ENCODE measurements around the gene SEL1L. TPM values are rescaled to one million over a fixed set of nuclear protein-coding genes. Genes with fewer than 3 reads are reported as not detected.

SEL1L gene
- polyA plus RNA-seq, 3 donors: 14.4 to 48.4 (median 42.5) TPM

DNA sequence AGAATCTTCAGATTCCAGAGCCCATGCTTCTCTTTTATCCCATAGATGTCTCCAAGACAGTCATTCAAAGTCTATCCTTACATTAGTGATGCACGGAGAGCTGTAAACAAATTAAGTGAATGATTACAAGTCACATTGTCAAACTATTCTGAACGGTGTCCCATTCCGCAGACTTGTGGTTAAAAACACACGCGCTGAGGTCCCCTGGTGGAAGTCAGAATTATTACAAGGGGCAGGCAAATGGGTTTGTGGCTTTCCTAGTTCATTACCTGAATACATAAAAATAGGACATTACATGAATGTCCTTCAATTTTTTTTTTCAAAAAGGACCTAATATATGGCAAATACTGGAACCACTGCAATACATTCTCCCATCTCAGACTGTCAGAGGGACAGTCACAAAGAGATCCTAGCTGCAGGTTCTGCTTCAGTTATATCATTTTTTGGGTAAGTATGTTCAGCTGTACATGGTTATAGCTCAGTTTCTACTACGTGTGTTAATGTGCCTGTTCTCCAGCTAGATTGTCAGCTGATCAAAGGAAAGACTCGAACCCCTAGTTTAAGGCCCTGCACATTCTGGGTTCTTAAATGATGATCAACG is 80.4 kb downstream of the SEL1L start:
- H3K4me3 Mint-ChIP-seq: peak overlapping the region in 1 of 2 donors; percentile 59
- Histone ChIP-seq H3K9ac (ENCODE audit: insufficient read depth, low read length, poor library complexity, severe bottlenecking) (no peak overlapping the region), H4K20me1 (ENCODE audit: insufficient read depth, low read length) (no peaks in the 10 kb centered on the region), H3K4me3 (replicated peaks in 1 of 3; ENCODE audit: low read depth in 2 of 3, low read length in 3 of 3) (no peak overlapping the region), H3K27ac (ENCODE audit: low read depth in 1 of 2, low read length in 2 of 2) (no peak overlapping the region), H3K9me3 (replicated peaks in 1 of 2; ENCODE audit: control insufficient read depth in 1 of 2, insufficient read depth in 1 of 2, low read length in 2 of 2) (no peaks in the 10 kb centered on the region), H3K79me2 (ENCODE audit: insufficient read depth, low read length) (no peaks in the 10 kb centered on the region), H3K27me3 (ENCODE audit: control insufficient read depth in 2 of 2, insufficient read depth in 2 of 2, low read length in 2 of 2) (peaks cover 8 to 12% of the 10 kb centered on the region in 2 donors), H3K4me1 (ENCODE audit: control insufficient read depth in 1 of 2, insufficient read depth in 2 of 2, low read length in 2 of 2) (no peaks in the 10 kb centered on the region), H3K36me3 (replicated peaks in 1 of 2; ENCODE audit: control insufficient read depth in 1 of 2, insufficient read depth in 2 of 2, low read length in 2 of 2) (no peaks in the 10 kb centered on the region), H2AFZ (ENCODE audit: insufficient read depth, low read depth, low read length, poor library complexity, severe bottlenecking) (no peak overlapping the region), H3K4me2 (replicated peaks; ENCODE audit: extremely low read depth, low read length, poor library complexity, severe bottlenecking) (peak overlapping the region; percentile 18)
- intact Hi-C loops (cut with micrococcal nuclease): loop anchor here in 1 of 2 donors (2.0 kb wide), 1 partner anchor 182 kb away; no protein-coding TSS in a partner anchor
- TF ChIP-seq, protein P1, sequence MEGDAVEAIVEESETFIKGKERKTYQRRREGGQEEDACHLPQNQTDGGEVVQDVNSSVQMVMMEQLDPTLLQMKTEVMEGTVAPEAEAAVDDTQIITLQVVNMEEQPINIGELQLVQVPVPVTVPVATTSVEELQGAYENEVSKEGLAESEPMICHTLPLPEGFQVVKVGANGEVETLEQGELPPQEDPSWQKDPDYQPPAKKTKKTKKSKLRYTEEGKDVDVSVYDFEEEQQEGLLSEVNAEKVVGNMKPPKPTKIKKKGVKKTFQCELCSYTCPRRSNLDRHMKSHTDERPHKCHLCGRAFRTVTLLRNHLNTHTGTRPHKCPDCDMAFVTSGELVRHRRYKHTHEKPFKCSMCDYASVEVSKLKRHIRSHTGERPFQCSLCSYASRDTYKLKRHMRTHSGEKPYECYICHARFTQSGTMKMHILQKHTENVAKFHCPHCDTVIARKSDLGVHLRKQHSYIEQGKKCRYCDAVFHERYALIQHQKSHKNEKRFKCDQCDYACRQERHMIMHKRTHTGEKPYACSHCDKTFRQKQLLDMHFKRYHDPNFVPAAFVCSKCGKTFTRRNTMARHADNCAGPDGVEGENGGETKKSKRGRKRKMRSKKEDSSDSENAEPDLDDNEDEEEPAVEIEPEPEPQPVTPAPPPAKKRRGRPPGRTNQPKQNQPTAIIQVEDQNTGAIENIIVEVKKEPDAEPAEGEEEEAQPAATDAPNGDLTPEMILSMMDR (IDR thresholded peaks at IDR 0.05): peak; percentile 91
- H3K4me1 Mint-ChIP-seq: no peaks in the 10 kb centered on the region
- WGBS (ENCODE audit: insufficient coverage): 77% methylated on average over 3 of the region's 8 CpGs
- peaks cover 18 to 27% (median 22%) of the 10 kb centered on the region in 3 donors for H3K27me3 Mint-ChIP-seq (ENCODE audit: low read depth in 3 of 3)
- H3K27ac Mint-ChIP-seq: no peak overlapping the region
- no peaks in the 10 kb centered on the region for H3K36me3 Mint-ChIP-seq
- DNase-seq: peak; percentile 38 to 62 (median 51)
- peaks cover 0 to 3% (median 0%) of the 10 kb centered on the region in 7 donors for H3K9me3 Mint-ChIP-seq

DNA sequence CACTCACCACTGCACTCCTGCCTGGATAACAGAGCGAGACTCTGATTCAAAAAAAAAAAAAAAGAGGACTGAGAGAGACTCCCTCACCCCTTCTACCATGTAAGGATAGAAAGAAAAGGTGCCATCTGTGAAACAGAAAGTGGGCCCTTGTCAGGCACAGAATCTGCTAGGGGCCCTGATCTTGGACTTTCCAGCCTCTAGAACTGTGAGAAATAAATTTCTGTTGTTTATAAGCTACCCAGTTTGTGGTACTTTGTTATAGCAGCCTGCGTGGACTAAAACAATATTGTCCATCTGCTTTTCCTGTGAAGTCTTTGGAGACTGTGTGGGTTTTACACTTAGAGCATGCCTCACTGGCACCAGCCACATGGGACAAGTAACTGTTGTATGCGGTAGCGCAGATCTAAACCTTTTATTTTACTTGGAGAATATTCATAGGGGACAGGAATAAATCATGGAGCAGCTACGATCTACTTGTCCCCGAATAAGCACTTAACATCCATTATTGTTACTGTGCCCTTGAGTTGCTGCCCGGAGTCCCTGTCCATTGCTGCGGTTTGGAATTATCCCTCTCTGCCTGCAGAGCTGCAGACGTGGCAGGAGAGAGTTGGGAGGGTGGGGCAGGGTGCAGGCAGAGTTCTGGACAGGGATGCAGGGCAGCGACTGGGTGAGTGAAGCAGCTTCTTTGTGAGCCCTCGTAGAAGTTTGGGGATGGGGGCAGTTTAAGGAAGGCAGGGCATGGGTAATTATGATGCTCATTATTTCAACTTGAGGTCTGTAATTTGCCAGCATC is 81.1 kb downstream of the SEL1L start:
- Mint-ChIP-seq H3K4me3 (peak overlapping the region in 1 of 2 donors; percentile 59), H3K36me3 (no peaks in the 10 kb centered on the region), H3K27me3 (ENCODE audit: low read depth in 3 of 3) (peaks cover 18 to 29% (median 23%) of the 10 kb centered on the region in 3 donors), H3K9me3 (peaks cover 0 to 3% (median 0%) of the 10 kb centered on the region in 7 donors), H3K27ac (no peak overlapping the region), H3K4me1 (no peaks in the 10 kb centered on the region)
- TF ChIP-seq, protein P1 (IDR thresholded peaks at IDR 0.05): no peak
- no peaks in the 10 kb centered on the region for H3K36me3 ChIP-seq (replicated peaks in 1 of 2; ENCODE audit: control insufficient read depth in 1 of 2, insufficient read depth in 2 of 2, low read length in 2 of 2)
- peaks cover 8 to 12% of the 10 kb centered on the region in 2 donors for H3K27me3 ChIP-seq (ENCODE audit: control insufficient read depth in 2 of 2, insufficient read depth in 2 of 2, low read length in 2 of 2)
- H3K9me3 ChIP-seq (replicated peaks in 1 of 2; ENCODE audit: control insufficient read depth in 1 of 2, insufficient read depth in 1 of 2, low read length in 2 of 2): no peaks in the 10 kb centered on the region
- no peaks in the 10 kb centered on the region for H3K79me2 ChIP-seq (ENCODE audit: insufficient read depth, low read length)
- no peak for DNase-seq
- intact Hi-C loops (cut with micrococcal nuclease): loop anchor here in 1 of 2 donors (2.0 kb wide), 1 partner anchor 182 kb away; no protein-coding TSS in a partner anchor
- 94% methylated on average over 2 of the region's 11 CpGs for WGBS (ENCODE audit: insufficient coverage)
- no peak overlapping the region for H2AFZ ChIP-seq (ENCODE audit: insufficient read depth, low read depth, low read length, poor library complexity, severe bottlenecking)
- H3K4me3 ChIP-seq (replicated peaks in 1 of 3; ENCODE audit: low read depth in 2 of 3, low read length in 3 of 3): no peak overlapping the region
- no peak overlapping the region for H3K9ac ChIP-seq (ENCODE audit: insufficient read depth, low read length, poor library complexity, severe bottlenecking)
- H4K20me1 ChIP-seq (ENCODE audit: insufficient read depth, low read length): no peaks in the 10 kb centered on the region
- no peak overlapping the region for H3K27ac ChIP-seq (ENCODE audit: low read depth in 1 of 2, low read length in 2 of 2)
- H3K4me2 ChIP-seq (replicated peaks; ENCODE audit: extremely low read depth, low read length, poor library complexity, severe bottlenecking): peak overlapping the region; percentile 18
- H3K4me1 ChIP-seq (ENCODE audit: control insufficient read depth in 1 of 2, insufficient read depth in 2 of 2, low read length in 2 of 2): no peaks in the 10 kb centered on the region

Measured in CD14-positive monocyte (primary cell).